ENCODE measurements around the gene TP63. TPM values are rescaled to one million over a fixed set of nuclear protein-coding genes. Genes with fewer than 3 reads are reported as not detected.

TP63 gene
- total RNA-seq, 4 donors from 2014 or later: not detected

DNA sequence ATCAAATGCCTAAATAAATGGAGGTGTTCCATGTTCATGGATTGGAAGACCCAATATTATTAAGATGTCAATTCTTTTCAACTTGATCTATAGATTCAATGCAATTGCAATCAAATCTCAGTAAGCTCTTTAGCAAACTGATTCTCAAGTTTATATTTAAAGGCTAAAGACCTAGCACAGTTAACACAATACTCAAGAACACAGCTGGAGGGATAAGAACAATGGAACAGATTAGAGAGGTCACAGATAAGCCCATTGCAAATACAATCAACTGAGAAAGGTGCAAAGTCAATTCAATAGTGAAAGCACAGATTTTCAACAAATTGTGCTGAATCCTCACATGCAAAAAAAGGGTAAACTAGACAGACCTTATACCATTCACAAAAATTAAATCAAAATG, 290.6 kb downstream of the TP63 start:
- in situ Hi-C loops (cut with MboI; ENCODE audit: low pct_ligation_motif_present in 1 of 4, low pct_unique_long_range_greater_than_20kb in 1 of 4, low sequenced_read_pairs in 3 of 4): no loop called here

DNA sequence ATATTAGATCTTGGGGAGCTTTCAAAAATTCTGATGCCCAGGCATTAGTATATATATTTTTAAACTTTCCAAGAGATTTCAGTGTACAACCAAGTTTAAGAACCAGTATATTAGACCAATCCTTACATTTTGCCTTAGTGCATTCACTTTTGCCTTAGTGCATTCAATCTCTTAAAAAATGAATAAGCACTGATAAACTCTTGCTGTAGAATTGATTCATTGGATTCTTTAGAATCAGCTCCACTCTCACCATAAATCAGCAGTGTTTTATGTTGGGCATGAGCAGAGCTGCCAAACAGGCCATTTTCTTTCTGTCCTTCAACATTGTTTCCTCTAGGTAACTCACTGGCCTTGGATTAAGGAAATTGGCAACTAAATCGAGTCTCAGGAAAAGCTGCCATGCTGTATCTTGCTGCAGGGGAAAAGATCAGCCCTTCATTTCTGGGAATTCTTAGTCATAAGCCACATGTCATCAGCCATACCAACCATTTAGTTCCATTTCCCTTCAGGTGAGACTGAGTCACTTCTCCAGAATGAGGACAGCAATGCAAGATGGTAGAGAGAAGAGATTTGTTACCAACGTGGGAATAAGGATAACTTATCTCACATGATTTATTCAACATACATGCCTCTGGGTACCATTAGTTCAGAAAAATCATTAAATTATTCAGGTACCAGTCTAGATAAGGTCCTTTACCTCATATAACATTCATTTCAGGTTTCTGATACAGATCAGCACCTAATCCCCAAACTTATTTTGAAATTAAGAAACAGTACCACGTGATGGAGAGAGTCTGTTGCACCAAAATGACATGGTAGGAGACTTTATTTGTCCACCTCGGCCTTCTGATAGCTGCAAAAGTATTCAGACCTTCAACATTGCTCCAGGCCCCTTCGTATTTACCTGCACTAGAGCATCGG, 297.0 kb downstream of the TP63 start:
- no peak for TF ChIP-seq POLR2AphosphoS5 (IDR thresholded peaks at IDR 0.05)
- TF ChIP-seq, protein P1, sequence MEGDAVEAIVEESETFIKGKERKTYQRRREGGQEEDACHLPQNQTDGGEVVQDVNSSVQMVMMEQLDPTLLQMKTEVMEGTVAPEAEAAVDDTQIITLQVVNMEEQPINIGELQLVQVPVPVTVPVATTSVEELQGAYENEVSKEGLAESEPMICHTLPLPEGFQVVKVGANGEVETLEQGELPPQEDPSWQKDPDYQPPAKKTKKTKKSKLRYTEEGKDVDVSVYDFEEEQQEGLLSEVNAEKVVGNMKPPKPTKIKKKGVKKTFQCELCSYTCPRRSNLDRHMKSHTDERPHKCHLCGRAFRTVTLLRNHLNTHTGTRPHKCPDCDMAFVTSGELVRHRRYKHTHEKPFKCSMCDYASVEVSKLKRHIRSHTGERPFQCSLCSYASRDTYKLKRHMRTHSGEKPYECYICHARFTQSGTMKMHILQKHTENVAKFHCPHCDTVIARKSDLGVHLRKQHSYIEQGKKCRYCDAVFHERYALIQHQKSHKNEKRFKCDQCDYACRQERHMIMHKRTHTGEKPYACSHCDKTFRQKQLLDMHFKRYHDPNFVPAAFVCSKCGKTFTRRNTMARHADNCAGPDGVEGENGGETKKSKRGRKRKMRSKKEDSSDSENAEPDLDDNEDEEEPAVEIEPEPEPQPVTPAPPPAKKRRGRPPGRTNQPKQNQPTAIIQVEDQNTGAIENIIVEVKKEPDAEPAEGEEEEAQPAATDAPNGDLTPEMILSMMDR (IDR thresholded peaks at IDR 0.05): no peak
- no peak for TF ChIP-seq EP300 (IDR thresholded peaks at IDR 0.05; ENCODE audit: low read depth)
- no peak for TF ChIP-seq POLR2A (IDR thresholded peaks at IDR 0.05)
- Histone ChIP-seq H3K27ac (no peak overlapping the region), H3K4me3 (no peak overlapping the region), H3K4me1 (no peaks in the 10 kb centered on the region), H3K27me3 (no peaks in the 10 kb centered on the region), H3K36me3 (no peaks in the 10 kb centered on the region), H3K9me3 (no peaks in the 10 kb centered on the region)
- whole genome bisulfite sequencing, 2 donors (ENCODE audit: low coverage in 1 of 2): 67 to 71% methylated on average over 5 to 6 of the region's 6 CpGs
- in situ Hi-C loops (cut with MboI; ENCODE audit: low pct_ligation_motif_present in 1 of 4, low pct_unique_long_range_greater_than_20kb in 1 of 4, low sequenced_read_pairs in 3 of 4) (loop anchor here in 3 of 4 donors (25.0 kb wide), 1 partner anchor 666 kb away; no protein-coding TSS in a partner anchor), intact Hi-C loops (cut with DNase I; ENCODE audit: low total_unique reads) (no loop called here)
- no peak for DNase-seq

More for the DNA sequence above, 290.6 kb downstream of the TP63 start:
- Histone ChIP-seq H3K27me3 (no peaks in the 10 kb centered on the region), H3K27ac (no peak overlapping the region), H3K36me3 (no peaks in the 10 kb centered on the region), H3K4me1 (no peaks in the 10 kb centered on the region), H3K9me3 (no peaks in the 10 kb centered on the region), H3K4me3 (no peak overlapping the region)
- no peak for DNase-seq
- intact Hi-C loops (cut with DNase I; ENCODE audit: low total_unique reads): no loop called here
- TF ChIP-seq POLR2A (IDR thresholded peaks at IDR 0.05): no peak
- TF ChIP-seq, protein P1 (IDR thresholded peaks at IDR 0.05): no peak
- no peak for TF ChIP-seq EP300 (IDR thresholded peaks at IDR 0.05; ENCODE audit: low read depth)
- no peak for TF ChIP-seq POLR2AphosphoS5 (IDR thresholded peaks at IDR 0.05)

DNA sequence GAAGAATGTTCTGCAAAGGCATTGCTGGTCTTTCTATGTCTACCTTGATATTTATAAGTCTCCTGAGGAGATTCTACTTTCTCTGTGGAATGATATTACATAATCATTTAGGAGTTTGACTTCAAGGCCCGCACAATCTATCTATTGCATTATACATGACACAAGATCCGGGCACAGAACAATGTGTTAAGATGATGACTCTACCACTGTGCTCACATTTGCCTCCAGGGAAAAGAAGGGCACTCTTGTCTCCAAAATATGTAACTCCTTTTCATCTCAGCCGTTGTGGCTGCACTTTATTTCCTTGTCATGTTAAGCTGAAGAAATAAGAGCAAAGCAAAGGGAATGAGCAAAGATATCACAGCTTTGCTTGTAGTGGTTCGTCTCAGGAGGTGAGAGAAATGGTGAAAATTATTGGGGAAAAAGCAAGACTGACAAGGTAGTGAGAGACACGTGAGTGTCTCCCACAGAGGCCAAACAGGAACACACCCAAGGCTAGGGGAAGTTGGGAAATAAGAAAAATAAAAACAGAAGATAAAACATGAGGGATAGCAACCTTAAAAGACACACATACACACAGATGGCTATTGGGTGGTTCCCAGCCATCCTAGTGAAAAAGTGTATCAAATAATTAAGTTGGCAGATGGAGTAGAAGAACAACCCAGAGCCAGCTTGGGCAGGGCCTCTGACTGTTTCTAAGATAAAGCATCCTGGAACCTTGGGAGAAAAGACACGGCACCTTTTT, 305.2 kb downstream of the TP63 start:
- Histone ChIP-seq H3K36me3 (no peaks in the 10 kb centered on the region), H3K27ac (no peak overlapping the region), H3K9me3 (no peaks in the 10 kb centered on the region), H3K27me3 (no peaks in the 10 kb centered on the region), H3K4me1 (peaks cover 0 to 3% (median under 1%) of the 10 kb centered on the region in 4 donors), H3K4me3 (no peak overlapping the region)
- in situ Hi-C loops (cut with MboI; ENCODE audit: low pct_ligation_motif_present in 1 of 4, low pct_unique_long_range_greater_than_20kb in 1 of 4, low sequenced_read_pairs in 3 of 4) (loop anchor here in 3 of 4 donors (25.0 kb wide), 1 partner anchor 674 kb away; no protein-coding TSS in a partner anchor), intact Hi-C loops (cut with DNase I; ENCODE audit: low total_unique reads) (no loop called here)
- TF ChIP-seq POLR2AphosphoS5 (IDR thresholded peaks at IDR 0.05): no peak
- TF ChIP-seq, protein P1 (IDR thresholded peaks at IDR 0.05): no peak
- TF ChIP-seq EP300 (IDR thresholded peaks at IDR 0.05; ENCODE audit: low read depth): no peak
- TF ChIP-seq POLR2A (IDR thresholded peaks at IDR 0.05): no peak
- no peak for DNase-seq
- WGBS, 2 donors (ENCODE audit: low coverage in 1 of 2): 85 to 91% methylated on average over 6 of the region's 6 CpGs
